Measurements from ENCODE around the gene PRKG1.
"Not testable (repeated sequence)": the region's sequence is repeated elsewhere in the genome, so short reads cannot be mapped to it uniquely, and the experiment has no call there.

The PRKG1 gene

DNA sequence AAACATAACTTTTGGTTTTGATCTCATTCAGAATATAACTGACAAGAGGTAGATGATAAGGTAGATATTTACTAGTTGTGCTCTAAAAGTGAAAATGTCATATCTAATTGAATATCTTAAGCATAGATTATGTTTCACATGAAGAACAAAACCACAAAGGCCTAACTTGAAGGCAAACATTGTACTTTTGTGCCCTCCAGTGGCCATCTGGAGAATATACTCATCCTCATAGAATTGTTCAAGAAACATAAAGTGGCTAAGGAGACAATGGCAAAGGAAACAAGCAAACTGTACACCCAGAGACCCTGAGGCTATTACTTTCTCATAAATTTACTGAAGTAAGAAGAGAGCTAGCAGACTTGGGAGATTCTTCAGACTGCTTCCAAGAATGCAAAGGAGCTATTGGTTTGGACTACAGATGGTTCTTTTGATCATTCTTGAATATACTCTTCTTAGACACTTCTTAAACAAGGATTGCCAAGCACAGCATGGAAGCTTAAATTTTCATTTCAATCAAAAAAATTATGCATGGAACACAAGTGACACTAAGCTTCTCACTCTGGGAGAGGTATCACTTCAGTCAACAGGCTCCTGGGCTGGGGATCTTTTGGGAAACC lies 1141.6 kb downstream of the PRKG1 start:
- DNase-seq (ENCODE audit: low spot score) = peak; percentile 58

DNA sequence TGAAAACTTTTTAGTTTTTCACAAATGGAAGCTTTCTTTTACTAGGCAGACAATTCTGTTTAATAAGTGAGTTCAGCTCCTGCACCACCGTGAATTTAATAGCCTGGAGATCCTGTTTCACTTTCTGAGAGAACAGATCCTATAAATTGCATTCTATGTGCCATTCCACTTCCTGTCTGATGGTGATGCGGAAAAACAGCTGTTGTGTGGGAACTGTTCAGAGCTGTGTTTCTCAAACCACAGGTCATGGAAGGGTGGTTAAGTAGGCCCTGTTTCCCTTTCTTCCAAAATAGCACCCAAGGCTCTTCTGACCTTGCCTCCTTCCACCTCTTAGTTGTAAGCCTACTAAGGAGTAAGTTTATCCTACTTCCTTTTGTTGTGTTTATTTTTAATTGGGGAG lies 1142.6 kb downstream of the PRKG1 start:
- DNase-seq (ENCODE audit: low spot score) = no peak

DNA sequence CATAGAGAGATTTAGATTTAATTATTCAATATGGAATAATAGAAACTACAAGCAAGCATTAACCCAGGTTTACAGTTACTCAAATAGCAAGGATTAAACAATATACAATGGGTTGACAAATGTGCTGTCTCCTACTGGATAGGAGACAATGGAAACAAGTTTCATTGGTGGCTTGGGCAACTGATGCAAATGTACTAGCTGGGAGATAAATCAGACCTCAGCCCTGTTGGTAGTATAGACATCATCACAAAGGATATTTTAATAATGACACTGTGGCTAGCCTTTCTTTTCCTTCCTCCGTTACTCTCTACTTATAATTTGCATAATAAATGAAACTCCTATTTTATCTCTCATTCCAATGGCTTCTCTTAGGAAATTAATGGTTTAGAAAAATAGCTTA lies 1143.2 kb downstream of the PRKG1 start:
- DNase-seq (ENCODE audit: low spot score) = no peak

DNA sequence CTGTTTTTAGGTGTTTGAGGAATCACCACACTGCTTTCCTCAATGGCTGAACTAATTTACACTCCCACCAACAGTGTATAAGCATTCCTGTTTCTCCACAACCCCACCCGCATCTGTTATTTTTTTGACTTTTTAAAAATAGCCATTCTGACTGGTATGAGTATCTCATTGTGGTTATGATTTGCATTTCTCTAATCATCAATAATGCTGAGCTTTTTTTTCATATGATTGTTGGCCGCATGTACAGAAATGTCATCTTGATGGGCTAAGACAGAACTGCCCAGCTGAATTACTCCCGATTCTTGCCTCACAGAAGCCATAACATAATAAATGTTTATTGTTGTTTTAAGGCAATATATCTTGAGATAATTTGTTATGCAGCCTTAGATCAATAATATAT lies 1146.7 kb downstream of the PRKG1 start:
- DNase-seq (ENCODE audit: low spot score) = no peak

DNA sequence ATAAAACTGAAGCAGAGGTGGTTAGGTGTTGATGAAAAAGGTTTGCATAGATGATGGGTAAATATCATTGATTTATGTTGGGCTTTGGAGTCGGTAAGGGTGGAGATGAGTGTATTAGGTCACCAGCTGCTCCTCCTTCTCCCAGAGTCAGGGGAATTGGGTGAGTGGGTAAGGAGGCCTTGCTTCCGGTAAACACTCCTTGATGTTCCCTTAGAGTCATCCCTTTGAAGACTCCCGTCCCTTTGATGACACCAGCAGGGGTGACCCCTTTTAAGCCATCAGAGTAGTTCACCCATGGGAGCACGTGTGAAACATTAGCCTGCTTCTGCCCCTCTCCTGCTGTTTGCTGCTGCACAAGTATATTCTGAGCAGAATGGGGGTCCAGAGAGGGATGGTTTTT lies 1147.6 kb downstream of the PRKG1 start:
- no peak for DNase-seq (ENCODE audit: low spot score)

DNA sequence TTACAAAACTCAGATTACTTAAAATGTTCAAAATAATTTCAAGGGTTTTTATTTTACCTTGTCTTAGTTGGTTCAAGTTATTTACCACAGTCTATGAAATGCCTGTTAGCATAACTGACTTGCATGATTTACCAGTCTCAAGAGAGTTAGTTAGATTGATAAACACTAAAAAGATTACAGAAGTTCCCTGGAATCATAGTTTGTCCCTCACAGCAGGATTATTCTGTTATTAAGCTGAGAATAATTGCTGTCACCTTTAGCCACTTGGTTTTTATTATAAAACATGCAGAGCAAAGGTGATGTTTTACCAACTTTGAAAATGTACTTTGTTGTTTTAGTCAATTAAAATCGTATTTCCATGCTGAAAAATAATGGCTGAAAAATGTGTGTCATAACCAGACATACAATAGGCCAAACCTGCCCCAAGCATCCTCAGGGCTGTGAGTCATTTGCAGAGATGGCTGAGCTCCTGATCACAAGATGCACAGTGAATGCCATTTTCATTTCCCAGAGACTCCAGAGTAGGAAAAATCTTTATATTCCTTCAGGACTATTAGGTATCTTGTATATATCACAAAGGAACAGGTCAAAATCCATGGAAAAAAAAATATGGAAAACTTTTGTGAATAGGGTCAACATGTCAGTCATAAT lies 1152.0 kb downstream of the PRKG1 start:
- no peak for DNase-seq (ENCODE audit: low spot score)

DNA sequence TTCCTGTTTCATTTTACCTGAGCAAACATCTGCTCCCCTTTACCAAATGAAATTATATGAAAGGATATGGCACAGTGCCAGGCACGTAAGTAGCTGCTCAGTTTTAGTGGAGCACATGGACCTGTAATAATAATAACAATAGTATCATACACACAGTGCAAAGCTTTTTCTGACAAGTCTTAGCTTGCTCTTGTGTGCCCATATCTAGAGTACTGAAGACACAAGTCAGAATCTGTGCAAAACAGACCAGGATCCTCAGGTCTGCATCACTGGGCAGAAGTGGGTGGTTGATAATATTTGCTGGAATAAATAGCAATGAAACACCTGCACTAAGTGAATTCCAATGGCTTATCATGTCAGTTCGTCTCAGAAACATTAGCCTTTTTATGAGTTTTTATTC lies 1154.3 kb downstream of the PRKG1 start:
- no peak for DNase-seq (ENCODE audit: low spot score)

DNA sequence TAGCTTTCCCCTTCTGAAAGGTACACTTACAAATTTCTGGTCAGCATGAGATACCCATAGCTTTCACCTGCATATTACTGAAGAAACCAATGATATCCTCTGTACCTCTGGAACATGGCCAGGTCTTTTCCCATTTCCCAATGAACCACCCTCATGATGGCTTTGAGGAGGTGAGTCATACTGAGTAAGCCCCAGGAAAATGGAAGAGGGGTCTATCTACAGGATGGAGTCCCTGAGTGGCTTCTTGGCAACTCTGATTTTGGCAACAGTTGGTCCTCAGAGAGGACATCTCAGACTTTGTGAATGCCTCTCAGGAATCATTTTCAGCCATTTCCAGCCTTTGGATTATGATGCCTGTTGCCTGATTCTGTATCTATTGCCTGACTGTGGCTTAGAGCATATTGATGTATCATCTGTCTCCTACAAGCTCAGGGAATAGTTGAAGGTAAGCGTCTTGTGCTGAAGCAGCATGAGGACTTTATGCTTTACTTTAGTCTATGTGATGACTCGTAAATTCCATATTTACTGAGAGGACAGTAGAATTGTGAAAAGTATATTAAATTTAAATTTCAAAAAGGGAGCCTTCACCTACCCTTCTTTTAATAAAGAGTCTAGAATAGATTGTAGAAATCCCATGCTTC lies 1155.1 kb downstream of the PRKG1 start:
- no peak for DNase-seq (ENCODE audit: low spot score)

DNA sequence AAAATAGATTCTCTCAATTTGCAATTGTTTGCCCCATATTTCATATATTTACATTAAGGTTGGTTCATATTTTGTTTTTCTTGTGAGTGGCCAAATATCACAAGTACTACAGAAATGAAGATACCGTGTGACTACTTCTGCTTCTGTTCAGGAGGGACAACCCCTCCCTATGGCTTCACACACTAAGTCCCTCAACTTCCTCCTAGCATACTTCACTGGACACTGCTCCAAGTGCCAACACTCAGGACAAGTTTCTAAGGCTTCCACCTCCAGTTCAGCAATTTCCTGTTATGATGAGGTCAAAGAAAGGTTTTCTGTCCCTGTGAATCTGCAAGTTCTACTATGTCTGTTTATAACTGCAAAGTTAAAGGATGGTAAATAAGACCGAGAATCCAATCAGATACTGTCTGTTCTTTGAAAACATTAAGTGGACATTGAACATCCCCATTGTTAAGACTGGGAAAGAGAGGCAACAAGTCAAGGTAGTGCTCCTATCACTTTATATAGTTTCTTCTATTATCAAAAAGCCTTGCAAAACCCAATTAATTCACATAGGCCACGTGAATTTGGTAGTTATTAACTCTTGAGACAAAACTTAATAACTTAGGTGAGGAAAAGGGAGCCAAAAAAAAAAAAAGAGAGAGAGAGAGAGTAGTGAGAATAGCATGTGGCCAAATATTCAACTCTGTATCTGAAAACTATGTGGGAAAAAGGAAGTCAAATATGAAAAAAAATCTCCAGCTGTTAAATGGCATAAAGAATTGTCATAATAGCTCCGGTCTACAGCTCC lies 1158.5 kb downstream of the PRKG1 start:
- DNase-seq (ENCODE audit: low spot score) = no peak

DNA sequence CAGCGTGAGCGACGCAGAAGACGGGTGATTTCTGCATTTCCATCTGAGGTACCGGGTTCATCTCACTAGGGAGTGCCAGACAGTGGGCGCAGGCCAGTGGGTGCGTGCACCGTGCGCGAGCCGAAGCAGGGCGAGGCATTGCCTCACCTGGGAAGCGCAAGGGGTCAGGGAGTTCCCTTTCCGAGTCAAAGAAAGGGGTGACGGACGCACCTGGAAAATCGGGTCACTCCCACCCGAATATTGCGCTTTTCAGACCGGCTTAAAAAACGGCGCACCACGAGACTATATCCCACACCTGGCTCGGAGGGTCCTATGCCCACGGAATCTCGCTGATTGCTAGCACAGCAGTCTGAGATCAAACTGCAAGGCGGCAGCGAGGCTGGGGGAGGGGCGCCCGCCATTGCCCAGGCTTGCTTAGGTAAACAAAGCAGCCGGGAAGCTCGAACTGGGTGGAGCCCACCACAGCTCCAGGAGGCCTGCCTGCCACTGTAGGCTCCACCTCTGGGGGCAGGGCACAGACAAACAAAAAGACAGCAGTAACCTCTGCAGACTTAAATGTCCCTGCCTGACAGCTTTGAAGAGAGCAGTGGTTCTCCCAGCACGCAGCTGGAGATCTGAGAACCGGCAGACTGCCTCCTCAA lies 1159.2 kb downstream of the PRKG1 start:
- not testable (repeated sequence) for DNase-seq (ENCODE audit: low spot score)

DNA sequence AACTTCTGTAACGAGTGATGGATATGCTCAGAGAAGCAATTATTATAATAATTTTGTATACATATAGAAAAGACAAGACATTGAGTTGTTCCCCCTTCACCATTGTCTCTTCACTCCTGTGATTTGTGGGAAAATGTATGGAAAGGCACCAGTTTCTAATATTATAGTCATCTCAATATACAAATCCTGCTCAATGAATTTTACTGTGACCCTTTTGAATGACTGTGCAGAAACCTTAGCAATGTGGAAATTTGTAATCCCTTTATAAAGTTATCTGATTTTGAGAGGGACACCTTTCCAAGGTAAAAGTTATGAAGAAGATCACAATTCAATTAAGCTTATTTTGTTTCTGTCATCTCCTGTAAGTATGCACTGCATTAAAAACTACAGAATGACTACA lies 1165.5 kb downstream of the PRKG1 start:
- no peak for DNase-seq (ENCODE audit: low spot score)

DNA sequence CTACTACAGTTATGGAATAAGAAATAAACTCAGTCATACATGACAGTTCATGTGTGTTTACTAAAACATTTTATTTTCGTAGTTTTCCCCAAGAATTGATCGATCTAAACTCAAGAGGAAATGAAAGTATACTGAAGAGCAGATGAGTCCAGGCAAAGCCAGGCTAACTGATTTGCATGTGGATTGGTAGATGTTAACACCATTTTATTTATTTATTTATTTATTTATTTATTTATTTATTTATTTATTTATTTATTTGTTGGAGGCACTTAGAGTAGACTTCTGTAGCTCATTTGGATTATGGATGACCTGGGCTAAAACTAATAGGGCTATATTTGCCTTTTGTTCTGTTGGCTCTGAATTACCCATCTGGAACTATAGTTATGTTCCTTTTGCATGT lies 1171.3 kb downstream of the PRKG1 start:
- DNase-seq (ENCODE audit: low spot score) = no peak

DNA sequence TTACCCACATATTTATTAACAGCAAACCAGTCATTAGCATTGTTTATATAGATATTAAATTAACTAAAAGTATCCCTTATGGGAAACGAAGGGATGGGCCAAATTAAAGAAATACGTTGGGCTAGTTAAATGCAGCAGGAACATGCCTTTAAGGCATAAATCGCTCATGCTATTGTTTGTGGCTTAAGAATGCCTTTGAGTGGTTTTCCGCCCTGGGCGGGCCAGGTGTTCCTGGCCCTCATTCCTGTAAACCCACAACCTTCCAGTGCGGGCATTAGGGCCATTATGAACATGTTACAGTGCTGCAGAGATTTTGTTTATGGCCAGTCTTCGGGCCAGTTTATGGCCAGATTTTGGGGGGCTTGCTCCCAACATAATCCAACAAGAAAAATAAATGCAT lies 1173.6 kb downstream of the PRKG1 start:
- not testable (repeated sequence) for DNase-seq (ENCODE audit: low spot score)

DNA sequence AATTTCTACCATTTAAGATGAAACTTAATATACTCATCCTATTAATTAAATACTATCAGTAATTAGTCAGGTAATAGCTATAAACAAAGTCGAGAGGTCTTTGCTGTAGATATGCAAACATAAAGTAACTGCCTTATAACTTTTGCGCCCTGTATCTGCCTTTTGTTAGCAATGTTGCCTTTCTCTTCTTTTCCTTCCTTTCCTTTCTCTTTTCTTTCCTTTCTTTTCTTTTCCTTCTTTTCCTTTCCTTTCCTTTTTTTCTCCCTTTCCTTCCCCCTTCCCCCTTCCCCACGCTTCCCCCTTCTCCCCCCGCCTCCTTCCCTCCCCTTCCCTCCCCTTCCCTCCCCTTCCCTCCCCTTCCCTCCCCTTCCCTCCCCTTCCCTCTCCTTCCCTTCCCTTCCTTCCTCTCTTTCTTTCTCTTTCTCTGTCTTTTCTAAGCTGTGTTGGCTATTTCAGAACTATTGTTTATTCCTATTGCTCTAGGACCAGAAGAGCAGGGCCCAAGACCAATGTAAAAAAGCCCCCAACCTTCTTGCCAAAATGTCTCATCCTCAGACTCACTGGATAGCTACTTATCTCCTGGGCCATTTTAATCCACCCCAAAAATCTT lies 1174.5 kb downstream of the PRKG1 start:
- no peak for DNase-seq (ENCODE audit: low spot score)

DNA sequence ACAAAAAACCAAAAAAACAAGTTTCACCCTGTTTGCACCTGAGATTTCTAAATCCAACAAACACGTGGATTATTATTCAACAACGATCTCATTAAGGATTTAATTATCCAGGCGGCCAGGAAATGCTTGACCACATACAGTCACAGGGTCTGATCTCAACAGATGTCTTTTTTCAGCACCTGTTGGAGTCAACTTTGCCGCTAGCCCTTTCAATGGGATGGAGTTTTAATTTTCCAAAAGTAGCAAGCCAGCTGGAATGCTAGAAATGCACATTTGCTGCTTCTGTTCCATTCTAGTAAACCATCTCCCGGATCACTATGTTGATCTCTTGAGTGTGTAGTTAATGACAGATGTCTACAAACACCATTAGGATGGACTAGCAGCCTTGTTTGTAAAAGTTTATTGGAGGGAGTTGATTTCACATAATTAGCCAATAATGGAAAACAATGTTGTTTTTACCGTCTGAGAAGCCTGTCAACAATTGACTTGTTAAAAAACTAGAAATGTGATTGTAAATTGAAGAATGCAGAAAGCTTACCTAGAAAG lies 1175.6 kb downstream of the PRKG1 start:
- DNase-seq (ENCODE audit: low spot score) = no peak

DNA sequence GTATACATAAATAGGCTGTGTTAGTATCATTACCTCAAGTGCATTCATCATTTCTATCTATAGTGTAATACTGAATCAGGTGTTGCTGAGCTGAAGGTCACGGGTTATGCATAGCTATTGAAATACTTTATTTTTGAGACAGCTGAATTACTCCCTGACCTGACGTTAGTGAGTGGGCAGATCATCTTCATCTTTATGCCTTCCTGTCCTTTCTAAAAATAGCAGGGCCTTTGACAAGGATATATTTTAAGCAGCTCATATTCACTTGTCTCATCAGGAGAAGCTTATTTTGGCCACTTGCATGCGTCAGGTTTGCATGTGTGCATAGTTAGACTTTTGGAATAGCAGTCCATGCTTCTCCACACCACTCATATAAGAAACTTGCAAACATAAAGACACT lies 1176.2 kb downstream of the PRKG1 start:
- DNase-seq (ENCODE audit: low spot score) = no peak

DNA sequence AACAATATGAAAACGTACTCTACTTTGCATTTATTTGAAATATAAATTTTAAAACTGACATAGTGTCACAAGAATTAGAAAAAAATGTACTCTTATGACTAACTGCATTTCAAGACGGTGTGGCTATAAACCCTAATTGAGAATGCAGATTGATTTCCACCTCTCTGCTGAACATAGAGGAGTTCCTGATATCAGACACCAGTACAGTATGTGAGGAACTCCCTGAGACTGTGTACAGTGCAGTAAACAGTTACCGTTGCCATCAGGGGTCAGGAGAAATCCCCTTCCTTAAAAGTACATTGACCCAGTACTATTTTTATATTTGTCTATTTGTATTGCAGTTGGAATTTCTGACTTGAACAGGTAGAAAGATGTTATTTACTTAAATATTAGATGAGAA lies 1178.0 kb downstream of the PRKG1 start:
- DNase-seq (ENCODE audit: low spot score) = no peak

DNA sequence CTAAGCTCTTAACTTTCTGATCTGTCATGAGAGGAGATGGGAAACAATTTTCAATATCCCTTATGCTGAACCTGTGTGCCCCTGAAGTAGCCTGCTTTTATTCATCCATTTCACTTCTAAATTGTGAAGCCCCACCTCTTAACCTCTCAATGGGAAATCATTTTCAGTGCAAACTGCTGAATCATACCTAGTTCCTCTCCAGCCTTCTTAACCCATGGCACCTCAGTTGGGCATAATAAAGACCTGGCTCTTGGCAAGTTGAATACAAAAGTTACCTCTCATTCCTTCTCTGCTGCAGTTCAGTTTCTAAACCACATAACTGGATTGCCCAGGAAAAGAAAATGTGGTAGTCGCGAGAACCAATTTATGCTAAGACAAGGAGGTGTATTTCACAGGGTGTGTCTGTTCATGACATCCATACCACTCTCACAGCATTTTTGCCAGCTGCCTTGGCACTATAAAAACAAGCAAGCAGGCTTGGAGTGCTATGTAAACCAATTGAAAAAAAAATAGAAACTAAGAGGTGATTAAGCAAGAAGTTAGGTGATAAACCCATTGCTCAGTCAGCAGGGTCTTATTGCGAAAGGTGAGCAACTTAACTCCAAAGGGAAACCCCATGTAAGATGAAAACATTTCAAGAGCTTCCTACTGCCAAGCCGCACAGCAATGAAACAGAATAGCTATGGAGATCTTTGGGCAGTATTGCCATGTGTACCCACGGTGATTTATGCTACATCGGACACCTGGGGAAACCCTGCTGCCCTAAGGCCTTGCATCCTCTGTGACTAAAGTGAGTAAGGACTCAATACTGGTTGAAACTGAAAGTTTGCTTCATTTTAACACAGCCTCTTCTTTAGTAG lies 1182.8 kb downstream of the PRKG1 start:
- DNase-seq (ENCODE audit: low spot score) = no peak

DNA sequence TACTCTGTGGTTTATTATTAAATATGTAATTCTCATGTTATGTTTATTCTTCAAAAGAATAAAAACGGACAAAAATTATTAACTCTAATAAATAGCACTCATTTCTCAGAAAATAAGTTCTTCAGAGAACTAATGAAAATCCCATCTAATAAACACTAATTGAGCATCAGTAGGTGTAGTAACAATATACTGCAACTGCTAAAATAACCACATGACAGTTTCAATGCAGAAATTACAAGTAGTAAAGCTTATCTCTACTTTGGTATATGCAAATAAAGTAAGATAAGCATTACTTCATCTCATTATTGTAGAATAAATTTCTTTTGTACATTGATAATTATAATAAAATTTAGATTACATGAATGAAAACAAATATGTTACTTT lies 1183.4 kb downstream of the PRKG1 start:
- DNase-seq (ENCODE audit: low spot score) = no peak

DNA sequence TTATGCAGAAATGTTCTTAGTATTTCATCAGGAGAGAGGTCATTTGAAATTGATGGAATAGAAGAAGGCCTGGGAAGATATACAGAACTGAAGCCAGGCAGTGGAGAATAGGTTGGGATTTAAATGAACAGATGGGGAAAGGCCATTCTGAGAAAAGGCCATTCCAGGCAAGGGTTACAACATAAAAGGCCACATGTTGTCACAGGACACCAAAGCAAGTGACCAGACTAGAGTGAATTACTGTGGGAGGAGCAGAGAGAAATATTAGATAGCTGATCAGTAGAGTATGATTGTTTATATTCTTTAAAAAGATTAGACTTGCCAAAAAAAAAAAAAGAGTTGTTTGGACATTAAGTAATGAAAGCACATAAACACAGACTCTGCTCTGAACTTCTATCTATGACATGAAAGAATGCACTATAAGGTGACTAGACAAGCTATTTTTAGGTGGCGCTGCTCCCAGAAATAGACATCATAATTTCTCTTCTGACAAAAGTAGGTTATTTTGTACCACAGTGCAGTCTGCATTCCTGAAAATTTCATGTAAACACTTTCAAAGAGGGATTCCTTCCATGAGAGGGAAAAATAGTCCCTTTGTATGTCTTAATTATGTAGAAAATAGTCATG lies 1184.6 kb downstream of the PRKG1 start:
- no peak for DNase-seq (ENCODE audit: low spot score)

Measured in D341Med (cell line).